GM12892 (cell line): ENCODE data around the gene LHFPL6.

Experiments used
- DNase-seq: peaks from one replicate; pipeline ENCODE4 v3.0.0; 2011; ENCODE audit not compliant: insufficient read length
- FAIRE-seq: peaks from 2 replicates; lab custom pipeline; 2011; peaks lifted over from hg19 to GRCh38; lab: Jason Lieb, UNC
- POLR2A ChIP-seq: IDR thresholded peaks from 2 replicates; pipeline ENCODE4 v1.6.1; 2011; ENCODE audit warnings: low read depth, low read length, control low read depth
- POLR2AphosphoS5 ChIP-seq: IDR thresholded peaks from 2 replicates; pipeline ENCODE4 v1.6.1; 2011; ENCODE audit warnings: low read depth, low read length, control low read depth
- TAF1 ChIP-seq: IDR thresholded peaks from 2 replicates; pipeline ENCODE4 v1.6.1; 2011; ENCODE audit warnings: low read depth, mild to moderate bottlenecking, control low read depth, low read length, borderline replicate concordance

Gene LHFPL6

GRCh38 chr13:39417643-39418042 lies 185.3 kb downstream of the LHFPL6 start:
- DNase-seq, result no peak
- no peak for FAIRE-seq
- TF ChIP-seq POLR2AphosphoS5 (no peak), TAF1 (no peak), POLR2A (no peak)

GRCh38 chr13:39417131-39417530 lies 185.9 kb downstream of the LHFPL6 start:
- FAIRE-seq, result no peak
- TF ChIP-seq TAF1 (no peak), POLR2AphosphoS5 (no peak), POLR2A (no peak)
- no peak for DNase-seq

GRCh38 chr13:39415008-39415802 lies 187.8 kb downstream of the LHFPL6 start:
- DNase-seq (no peak), FAIRE-seq (peak; percentile 42)
- no peak for TF ChIP-seq POLR2A
- no peak for TF ChIP-seq POLR2AphosphoS5
- no peak for TF ChIP-seq TAF1

GRCh38 chr13:39414339-39414738 lies 188.7 kb downstream of the LHFPL6 start:
- FAIRE-seq, result peak; percentile 56
- no peak for DNase-seq
- TF ChIP-seq TAF1 (no peak), POLR2A (no peak), POLR2AphosphoS5 (no peak)

DNA sequence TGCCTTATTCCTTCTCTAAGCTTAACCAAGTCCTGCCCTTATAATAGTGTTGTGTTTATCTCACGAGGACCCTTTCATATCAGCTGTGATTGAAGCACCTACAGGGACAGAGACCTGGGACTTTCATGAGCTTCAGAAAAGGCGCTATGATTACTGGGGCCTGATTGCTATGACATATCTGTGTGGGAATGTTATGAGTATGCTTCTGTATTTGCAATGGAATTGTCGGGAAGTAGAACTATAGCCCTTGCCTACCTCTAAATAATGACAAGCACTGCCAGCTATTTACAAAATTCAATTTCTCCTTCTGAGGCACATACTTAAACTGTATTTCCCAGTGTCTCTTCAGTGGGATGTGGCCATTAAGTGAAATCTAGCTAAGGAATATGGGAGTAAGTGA lies 191.5 kb downstream of the LHFPL6 start:
- no peak for DNase-seq
- no peak for TF ChIP-seq POLR2A
- no peak for TF ChIP-seq POLR2AphosphoS5
- no peak for TF ChIP-seq TAF1
- FAIRE-seq, result no peak

- DNase-seq (no peak), FAIRE-seq (no peak)
- no peak for TF ChIP-seq POLR2AphosphoS5
- no peak for TF ChIP-seq TAF1
- TF ChIP-seq POLR2A, result no peak
These were observed 192.0 kb downstream of the LHFPL6 start for GRCh38 chr13:39410964-39411363.

- TF ChIP-seq POLR2A (no peak), POLR2AphosphoS5 (no peak), TAF1 (no peak)
- DNase-seq (no peak), FAIRE-seq (no peak)
These were observed 192.7 kb downstream of the LHFPL6 start for GRCh38 chr13:39410096-39410901.

DNA sequence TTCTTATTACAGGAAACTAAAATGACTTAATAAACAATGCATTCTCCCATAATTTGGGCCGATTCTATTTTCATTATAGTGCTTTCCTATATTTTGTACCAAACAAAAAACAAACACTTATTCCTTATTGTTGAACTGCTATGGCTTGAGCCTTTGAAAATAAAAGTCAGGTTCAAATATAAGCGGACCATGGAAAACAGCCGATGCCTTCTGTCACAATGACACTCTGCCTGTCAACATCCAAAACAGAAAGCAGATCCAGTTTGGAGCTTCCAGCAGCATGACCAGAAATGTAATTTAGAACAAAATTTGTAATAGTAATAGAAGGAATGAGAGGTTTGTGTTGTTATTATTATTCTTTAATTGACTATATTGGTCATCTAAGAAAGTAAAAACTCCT lies 194.5 kb downstream of the LHFPL6 start:
- DNase-seq (no peak), FAIRE-seq (no peak)
- TF ChIP-seq POLR2AphosphoS5, result no peak
- TF ChIP-seq TAF1, result no peak
- no peak for TF ChIP-seq POLR2A

GRCh38 chr13:39407786-39408185 lies 195.2 kb downstream of the LHFPL6 start:
- TF ChIP-seq POLR2AphosphoS5 (no peak), POLR2A (no peak), TAF1 (no peak)
- DNase-seq (no peak), FAIRE-seq (no peak)

- DNase-seq (no peak), FAIRE-seq (no peak)
- TF ChIP-seq POLR2AphosphoS5, result no peak
- TF ChIP-seq POLR2A, result no peak
- TF ChIP-seq TAF1, result no peak
These were observed 195.9 kb downstream of the LHFPL6 start for GRCh38 chr13:39407138-39407537.

DNA sequence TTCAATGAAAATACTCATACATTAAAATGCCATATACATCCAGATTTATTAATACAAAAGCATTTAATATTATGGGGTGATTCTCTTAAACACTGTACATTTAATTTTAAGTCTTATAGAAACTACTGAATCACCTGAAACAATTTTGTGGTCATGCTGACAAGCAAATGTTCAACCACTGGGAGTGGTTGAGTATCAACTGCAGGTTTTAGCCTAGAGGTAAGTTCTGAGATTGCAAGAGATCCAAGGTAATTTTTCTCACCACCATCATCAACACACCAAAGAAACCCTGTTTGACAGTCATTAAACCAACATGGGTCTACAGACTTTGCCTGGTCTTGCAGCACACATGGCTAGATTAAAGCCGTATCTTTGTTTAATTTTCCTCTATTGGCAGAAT lies 196.3 kb downstream of the LHFPL6 start:
- no peak for TF ChIP-seq POLR2AphosphoS5
- no peak for TF ChIP-seq TAF1
- no peak for TF ChIP-seq POLR2A
- DNase-seq, result no peak
- FAIRE-seq, result peak; percentile 27

DNA sequence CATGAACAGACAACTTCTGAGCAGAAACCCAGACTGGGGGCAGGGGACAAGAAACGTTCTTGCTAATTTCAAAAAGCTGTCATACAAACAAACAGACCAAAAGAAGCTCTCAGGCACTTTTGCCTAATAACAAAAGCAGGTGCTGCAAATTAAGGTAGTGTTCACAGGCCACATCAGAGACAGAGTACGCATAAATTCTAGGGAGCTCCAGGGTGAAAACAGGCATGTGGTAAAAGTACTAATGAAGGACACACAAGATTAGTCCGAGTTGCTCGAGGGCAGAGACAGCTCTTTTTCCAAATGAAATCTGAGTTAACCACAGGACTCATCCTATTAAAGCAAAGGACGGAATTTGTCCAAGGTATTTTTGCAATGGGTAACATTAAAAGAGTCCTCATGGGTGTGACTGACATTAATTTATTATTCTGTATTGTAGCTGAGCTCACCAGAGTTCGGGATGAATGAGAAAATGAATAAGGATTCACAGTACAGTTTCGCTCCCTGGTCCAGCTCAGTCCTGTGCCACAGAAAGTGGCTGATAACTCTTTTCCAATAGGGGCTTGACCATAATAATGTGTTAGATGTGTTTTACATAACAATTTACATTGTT lies 197.3 kb downstream of the LHFPL6 start:
- no peak for TF ChIP-seq POLR2AphosphoS5
- no peak for TF ChIP-seq TAF1
- TF ChIP-seq POLR2A, result no peak
- no peak for DNase-seq
- FAIRE-seq, result no peak

GRCh38 chr13:39405107-39405506 lies 197.9 kb downstream of the LHFPL6 start:
- TF ChIP-seq POLR2A (no peak), TAF1 (no peak), POLR2AphosphoS5 (no peak)
- DNase-seq, result no peak
- FAIRE-seq, result no peak
